Measurements from ENCODE around the gene FBXL12. TPM values are rescaled to one million over a fixed set of nuclear protein-coding genes. Genes with fewer than 3 reads are reported as not detected.
A peak's percentile ranks its signal among the peaks of the same experiment; 100 is the strongest.

Gene FBXL12
- total RNA-seq, 6 donors from 2014 or later, result 14.8 to 48.2 (median 32.3) TPM

GRCh38 chr19:9768175-9769112 is 50.4 kb downstream of the FBXL12 start, which contains the start of gene ZNF846:
ZNF846 (minus strand) TSS chr19:9768738; CDS start chr19:9764950, 3,788 bp downstream.
- DNase-seq (peak; percentile 96 to 99), ATAC-seq (ENCODE audit: low FRiP score in 2 of 2) (peak; percentile 99 to 100)
- Histone ChIP-seq H3K4me3 (peak within 1 kb of the TSS; percentile 38 to 79 (median 70)), H3K9me3 (peaks cover 0 to 16% (median 1%) of the 10 kb centered on the region in 4 donors), H3K4me1 (peaks cover 10 to 17% (median 14%) of the 10 kb centered on the region in 4 donors), H3K27ac (peak within 1 kb of the TSS; percentile 92 to 95 (median 94)), H3K36me3 (peaks cover 0 to 14% (median 0%) of the 10 kb centered on the region in 4 donors), H3K27me3 (no peaks in the 10 kb centered on the region)
- TF ChIP-seq POLR2AphosphoS5 (IDR thresholded peaks at IDR 0.05) (peak; percentile 87 to 91), POLR2A (IDR thresholded peaks at IDR 0.05) (peak in 2 of 4 donors; percentile 60 to 85), EP300 (IDR thresholded peaks at IDR 0.05) (peak in 1 of 4 donors; percentile 35)
- TF ChIP-seq, protein P1, sequence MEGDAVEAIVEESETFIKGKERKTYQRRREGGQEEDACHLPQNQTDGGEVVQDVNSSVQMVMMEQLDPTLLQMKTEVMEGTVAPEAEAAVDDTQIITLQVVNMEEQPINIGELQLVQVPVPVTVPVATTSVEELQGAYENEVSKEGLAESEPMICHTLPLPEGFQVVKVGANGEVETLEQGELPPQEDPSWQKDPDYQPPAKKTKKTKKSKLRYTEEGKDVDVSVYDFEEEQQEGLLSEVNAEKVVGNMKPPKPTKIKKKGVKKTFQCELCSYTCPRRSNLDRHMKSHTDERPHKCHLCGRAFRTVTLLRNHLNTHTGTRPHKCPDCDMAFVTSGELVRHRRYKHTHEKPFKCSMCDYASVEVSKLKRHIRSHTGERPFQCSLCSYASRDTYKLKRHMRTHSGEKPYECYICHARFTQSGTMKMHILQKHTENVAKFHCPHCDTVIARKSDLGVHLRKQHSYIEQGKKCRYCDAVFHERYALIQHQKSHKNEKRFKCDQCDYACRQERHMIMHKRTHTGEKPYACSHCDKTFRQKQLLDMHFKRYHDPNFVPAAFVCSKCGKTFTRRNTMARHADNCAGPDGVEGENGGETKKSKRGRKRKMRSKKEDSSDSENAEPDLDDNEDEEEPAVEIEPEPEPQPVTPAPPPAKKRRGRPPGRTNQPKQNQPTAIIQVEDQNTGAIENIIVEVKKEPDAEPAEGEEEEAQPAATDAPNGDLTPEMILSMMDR (IDR thresholded peaks at IDR 0.05), result peak in 1 of 6 experiments; percentile 5
- 0% methylated on average over 29 to 65 of the region's 65 CpGs for WGBS, 2 donors

Small RNA genes lying within 50 kb of the gene (small RNA-seq; reads per million reads assigned to genes)
- 0 reads per million in 4 donors for gene RF00156

Other genes with a start within 250 kb of the FBXL12 start
- gene ZNF121, start 234.6 kb downstream of the FBXL12 start, total RNA-seq, result 10 to 100 TPM in 5 of 6 donors, 1 to 10 TPM in 1; 8.3 to 32.6 (median 25.2) TPM
- gene ZNF561, start 197.8 kb downstream of the FBXL12 start, total RNA-seq, result 10 to 100 TPM; 12.6 to 37.5 (median 26.0) TPM
- gene ZNF562, start 144.0 kb downstream of the FBXL12 start, total RNA-seq, result 10 to 100 TPM; 21.4 to 33.2 (median 24.3) TPM
- 10 to 100 TPM in 5 of 6 donors, 1 to 10 TPM in 1; 5.6 to 36.7 (median 15.0) TPM for gene ZNF846, start 50.3 kb downstream of the FBXL12 start, total RNA-seq
- 100 to 1,000 TPM in 5 of 6 donors, 10 to 100 TPM in 1; 61.8 to 405 (median 255) TPM for gene UBL5, start 8.8 kb upstream of the FBXL12 start, total RNA-seq
- gene PIN1, start 16.2 kb upstream of the FBXL12 start, total RNA-seq, result 10 to 100 TPM; 38.8 to 87.5 (median 70.7) TPM
- gene OLFM2, start 117.4 kb upstream of the FBXL12 start, total RNA-seq, result 10 to 100 TPM in 1 of 6 donors, 1 to 10 TPM in 3, under 1 TPM in 1, not detected in 1; 0.98 to 11.3 (median 4.7) TPM
- 10 to 100 TPM in 3 of 6 donors, 1 to 10 TPM in 3; 1.3 to 31.4 (median 11.2) TPM for gene COL5A3, start 191.4 kb upstream of the FBXL12 start, total RNA-seq
- not detected for gene RDH8, start 194.4 kb upstream of the FBXL12 start, total RNA-seq

All from upper lobe of left lung (tissue), 6 donors.